HG03159 (cell line): ENCODE data around the gene GSG1L.

Experiments used
- ATAC-seq: cut with Tn5 transposase; IDR thresholded peaks from one replicate; pipeline ENCODE4 v1.9.1; 2021; ENCODE audit warnings: mild to moderate bottlenecking, moderate library complexity; ENCODE audit not compliant: unreplicated experiment

Gene GSG1L

DNA sequence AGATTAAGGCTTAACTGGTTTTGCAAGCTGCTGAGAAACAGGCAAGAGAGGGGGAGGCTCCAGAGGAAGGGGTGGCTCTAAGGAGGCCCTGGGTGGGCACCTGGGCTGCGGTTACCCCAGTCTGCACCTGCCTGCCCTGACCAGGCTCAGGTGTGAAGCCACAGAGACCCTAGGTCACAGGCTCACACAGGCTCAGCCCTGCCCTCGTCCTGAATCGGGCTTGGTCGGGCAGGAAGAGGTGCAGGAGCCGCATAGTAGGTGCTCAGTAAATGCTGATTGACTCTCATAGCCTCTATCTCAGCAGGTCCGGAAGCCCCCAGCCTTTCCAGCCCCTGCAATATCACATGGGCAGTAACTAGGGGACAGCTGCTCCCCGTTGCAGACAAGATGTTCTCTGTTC is 203.4 kb downstream of the GSG1L start:
- ATAC-seq, result no peak

DNA sequence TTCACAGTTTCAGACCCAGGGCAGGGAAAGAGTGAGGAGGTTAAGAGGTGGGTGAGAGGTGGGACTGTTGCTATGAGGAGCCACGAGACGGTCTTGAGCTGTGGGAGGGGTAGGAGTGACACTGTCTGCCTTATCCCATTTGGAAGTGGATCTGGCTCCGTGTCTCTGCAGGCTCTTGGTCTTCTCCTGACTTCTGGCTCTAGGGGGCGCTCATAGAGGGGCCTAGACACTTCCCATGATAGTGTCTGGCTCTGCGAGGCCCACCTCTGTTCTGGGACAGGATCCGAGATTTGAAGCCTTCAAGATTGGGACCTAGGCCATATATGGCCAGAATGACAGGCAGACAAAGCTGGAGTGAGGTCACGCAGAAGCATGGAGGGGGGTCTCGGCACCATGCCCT is 204.5 kb downstream of the GSG1L start:
- ATAC-seq, result no peak

DNA sequence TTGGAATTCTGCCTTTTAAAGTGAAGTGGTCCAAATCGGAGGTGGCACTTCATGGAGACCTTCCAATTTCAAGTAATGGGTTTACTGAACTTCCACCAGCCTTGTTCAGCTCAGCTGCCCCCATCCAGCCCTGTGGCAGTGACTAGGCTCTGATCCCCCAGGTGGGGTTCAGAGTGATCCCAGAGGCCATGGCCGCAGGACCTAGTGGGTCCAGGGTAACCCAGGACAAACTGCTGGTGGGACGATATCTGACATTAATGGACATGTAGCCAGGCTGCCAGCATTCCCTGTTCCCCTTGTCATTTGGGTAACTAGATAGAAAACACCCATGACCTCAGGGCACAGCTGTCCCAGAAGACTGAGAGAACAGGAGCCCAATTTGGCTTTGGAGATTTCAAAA is 209.9 kb downstream of the GSG1L start:
- no peak for ATAC-seq

DNA sequence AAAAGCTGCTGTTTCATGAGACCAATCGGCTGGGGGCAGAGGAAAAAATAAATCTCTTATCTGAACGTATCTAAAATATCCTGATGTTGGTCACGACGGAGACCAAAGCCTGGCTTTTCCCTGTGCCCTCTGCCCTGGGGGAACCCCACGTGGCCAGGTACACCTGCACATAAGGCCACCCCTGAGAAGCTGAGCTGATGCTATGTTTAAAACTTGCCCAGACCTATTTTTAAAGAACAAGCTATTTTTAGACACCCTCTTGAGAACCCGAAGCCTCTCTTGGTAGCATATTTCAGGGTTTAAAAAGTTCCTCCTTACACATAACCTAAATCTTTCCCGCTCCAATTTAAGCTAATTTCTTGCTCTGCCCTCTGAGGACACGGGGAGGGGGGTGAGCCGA is 210.4 kb downstream of the GSG1L start:
- no peak for ATAC-seq

DNA sequence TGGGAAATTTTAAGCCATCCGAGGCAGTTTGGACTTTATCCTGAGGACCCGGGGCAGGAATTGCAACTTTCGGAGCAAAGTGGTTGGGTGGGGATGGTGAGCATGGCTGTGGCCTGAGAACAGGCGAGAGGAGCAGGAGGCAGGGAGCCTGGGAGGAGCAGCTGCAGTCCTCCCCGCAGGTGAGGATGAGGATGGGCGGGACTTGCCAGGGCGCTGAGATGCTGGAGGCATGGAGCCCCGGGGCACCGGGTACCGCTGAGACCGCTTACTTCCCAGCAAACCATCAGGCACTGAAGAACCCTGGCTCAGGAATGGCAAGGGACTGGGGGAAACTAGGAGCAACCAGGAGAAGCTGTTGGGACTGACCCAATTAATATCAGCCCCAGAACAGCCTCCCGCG is 210.8 kb downstream of the GSG1L start:
- ATAC-seq, result no peak

DNA sequence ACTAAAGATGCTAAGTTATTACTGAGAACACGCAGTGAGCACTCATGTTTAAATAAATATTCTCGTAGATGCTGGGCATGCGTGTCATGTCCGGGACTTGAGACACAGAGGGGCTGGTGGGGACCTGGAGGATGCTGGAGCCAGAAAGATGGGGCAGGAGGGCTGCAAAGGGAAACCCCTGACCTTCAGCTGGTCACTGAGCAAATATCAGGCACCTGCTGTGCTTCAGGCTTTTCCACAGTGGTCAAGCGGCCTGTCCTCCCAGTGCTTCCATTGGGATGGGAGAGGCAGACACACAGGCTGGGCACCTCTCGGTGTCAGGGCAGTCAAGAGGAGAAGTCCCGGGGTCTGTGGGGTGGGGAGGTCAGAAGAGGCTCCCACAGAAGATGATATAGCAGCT is 211.4 kb downstream of the GSG1L start:
- no peak for ATAC-seq

DNA sequence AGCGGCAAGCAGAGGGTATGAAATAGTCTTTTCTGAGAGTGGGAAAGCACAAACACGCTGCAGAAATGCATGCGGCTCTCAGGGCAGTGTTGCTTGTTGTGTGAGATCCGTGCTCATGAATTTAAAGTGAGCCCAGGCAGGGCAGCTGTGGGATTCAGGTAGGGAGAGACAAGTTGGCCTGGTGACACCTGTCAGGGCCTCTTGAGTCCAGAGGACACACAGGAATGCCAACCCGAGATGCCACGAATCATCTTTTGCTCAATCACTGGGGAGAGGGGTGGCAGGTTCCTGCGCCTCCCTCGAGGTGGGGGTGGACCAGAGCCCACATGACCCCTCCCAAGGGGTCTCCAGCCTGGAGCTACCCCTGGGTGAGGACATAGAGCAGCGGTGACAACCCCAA is 211.9 kb downstream of the GSG1L start:
- ATAC-seq, result no peak

DNA sequence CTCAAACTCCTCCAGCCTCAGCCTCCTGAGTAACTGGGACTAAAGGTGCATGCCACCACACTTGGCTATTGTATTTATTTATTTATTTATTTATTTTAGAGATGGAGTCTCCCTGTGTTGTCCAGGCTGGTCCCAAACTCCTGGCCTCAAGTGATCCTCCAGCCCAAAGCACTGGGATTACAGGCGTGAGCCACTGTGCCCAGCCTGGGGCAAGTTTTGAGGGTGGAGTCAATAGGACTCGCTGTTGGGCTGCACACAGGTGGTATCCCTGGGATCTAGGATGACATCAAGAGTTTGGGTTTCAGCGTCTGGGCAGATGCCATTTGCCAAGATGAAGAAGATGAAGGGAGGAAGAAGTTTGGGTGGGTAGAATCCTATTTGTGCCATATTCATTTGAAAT is 213.9 kb downstream of the GSG1L start:
- no peak for ATAC-seq

DNA sequence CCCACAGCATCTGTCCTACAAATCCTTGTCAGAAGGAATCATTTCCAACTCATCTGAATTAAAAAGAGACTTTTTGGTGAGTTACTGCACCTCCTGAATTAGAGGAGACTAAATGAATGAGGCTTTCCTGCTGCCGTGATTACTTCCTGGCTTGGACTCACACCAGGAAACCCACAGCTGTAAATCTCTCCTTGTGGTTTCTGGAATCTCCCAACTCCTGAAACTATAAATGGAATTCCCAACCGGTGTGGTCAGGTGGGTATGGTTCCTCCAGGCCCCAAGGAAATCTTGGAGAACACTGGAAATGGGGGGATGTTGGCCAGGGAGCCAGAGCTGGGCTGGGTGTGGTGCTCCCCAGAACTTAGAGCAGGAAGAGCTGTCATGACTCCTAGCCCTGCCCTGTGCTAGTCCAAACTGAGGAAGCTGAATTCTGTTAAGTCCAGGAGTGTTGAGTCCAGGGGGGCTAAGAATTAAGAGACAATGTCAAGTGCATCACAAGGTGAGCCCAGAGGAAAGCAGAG is 216.4 kb downstream of the GSG1L start:
- no peak for ATAC-seq

DNA sequence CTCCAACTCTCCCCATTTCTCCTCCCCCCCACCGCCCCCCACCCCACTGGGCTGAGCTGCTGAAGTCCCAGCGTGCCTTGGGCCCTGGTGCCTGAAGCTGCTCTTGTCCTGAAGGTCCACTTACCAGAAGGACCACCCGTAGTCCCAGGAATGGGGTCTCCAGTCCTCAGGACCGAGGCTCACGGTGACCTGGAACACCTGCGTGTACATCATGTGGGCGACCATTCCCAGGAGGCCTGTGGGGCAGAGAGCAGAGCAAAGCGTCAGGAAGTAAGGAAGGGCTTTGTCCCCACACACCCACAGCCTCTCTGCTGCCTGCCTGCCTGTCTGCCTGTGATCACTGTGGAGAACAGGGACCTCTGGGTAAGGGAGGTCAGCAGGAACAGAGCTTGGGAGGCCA is 218.7 kb downstream of the GSG1L start:
- ATAC-seq, result no peak

DNA sequence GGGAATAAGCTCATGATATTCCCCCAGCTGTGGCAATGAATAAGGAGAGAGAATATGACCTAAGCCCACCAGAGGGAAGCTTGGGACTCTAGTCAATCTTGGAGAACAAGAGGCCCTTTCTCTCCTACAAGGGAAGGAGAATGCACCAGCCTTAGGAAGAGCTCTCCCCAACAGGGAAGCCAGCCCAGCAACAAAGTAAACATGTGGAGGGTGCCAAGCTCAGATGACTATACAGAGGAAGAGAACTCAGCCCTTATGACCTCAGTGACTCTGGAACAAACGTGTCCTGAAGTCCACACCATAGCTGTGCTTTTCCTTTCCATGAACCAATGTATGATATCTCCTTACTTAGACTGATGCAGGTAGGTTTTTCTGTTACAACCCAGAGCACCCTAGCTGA is 219.7 kb downstream of the GSG1L start:
- ATAC-seq, result no peak

DNA sequence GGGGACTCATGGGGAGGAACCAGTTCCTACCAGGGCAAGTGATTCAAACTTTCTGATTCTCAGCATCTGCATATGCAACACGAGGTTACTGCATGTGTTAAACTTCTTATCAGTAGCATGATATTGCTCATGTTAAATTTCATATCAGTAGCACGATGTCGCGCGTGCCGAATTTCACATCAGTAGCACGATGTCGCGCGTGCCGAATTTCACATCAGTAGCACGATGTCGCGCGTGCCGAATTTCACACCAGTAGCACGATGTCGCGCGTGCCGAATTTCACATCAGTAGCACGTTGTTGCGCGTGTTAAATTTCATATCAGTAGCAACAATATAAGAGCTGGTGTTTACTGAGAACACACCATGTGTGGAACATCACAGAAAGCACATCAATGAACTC is 221.6 kb downstream of the GSG1L start:
- ATAC-seq, result no peak

DNA sequence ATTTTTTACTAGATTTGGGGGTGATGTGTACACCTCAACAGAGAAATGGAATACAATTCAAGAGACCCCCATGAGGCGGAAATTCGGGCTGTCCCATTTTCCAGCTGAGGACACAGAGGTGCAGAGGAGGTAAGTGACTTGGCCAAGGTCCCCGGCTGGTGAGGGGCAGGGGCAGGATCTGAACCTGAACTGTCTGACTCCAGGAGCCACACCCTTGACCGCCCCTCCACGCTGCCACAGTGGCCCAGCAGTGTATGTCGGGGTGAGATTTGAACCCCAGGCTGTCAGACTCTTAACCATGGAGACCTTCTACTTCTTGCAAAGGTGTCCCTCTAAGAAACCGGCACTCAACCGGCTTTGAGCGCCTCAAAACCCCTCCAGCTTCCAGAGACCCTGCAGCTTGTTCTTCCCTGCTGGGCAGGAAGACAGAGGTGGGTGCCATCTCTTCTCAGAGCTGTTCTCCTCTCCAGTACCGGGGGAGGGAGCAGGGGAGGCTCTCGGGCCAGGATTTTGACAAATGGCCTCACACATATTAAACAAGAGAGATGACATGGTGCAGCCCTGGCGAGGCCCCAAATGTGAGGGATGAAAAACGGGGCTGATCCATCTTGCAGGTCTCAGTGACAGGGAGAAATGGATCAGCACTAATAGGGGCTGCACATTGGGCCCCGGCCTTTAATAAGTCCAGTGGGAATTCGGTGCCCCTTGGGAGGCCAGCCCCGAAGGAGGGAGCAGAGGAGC is 222.3 kb downstream of the GSG1L start:
- no peak for ATAC-seq

DNA sequence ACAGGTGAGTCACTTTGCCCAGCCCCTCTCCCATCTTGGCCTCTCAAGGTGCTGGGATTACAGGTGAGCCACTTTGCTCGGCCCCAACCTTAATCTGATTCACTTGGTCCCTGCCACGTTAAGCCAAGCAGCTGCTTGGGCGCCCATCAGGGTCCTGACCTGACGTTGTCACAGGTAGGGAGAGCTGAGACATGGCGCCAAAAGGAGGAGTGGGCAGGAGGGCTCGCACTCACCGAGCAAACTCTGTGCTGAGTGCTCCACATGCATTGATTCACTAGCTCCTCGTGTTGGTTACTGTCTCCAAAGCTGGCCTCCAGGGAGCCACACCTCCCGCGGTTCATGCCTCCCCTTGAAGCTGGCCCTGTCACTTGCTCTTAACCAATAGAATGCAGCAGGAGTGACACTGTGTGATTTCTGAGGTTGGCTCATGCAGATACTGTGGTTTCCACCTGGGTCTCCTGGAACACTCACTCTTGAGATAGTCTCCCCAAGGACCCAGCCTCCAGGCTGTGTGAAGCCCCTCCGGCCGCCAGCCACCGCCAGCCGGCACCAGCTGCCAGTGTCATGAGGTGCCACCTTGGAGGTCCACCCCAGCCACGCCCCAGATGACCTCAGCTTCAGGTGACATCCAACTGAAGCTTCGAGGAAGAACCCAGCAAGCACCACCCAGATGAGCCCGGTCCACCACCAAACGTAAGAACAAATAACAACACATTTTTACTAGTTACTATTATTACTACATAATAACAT is 223.0 kb downstream of the GSG1L start:
- no peak for ATAC-seq

DNA sequence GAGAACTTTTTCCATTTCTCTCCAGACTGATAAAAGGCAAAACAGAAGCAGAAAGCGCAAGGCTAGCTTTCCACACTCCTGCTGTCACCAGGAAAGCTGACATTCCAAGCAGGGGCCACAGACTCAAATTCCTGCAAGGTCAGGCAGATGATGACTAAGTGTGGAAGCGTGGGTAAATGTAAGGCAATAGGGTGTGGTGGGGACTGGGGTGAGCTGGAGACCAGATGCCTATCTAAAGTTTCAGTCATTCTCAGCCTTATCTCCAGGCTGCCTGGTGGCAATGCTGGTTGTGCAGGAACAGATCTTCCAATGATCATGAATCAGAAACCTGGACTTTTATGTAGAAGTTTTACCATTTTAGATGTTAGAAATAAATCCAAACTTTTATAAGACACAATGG is 224.1 kb downstream of the GSG1L start:
- no peak for ATAC-seq

DNA sequence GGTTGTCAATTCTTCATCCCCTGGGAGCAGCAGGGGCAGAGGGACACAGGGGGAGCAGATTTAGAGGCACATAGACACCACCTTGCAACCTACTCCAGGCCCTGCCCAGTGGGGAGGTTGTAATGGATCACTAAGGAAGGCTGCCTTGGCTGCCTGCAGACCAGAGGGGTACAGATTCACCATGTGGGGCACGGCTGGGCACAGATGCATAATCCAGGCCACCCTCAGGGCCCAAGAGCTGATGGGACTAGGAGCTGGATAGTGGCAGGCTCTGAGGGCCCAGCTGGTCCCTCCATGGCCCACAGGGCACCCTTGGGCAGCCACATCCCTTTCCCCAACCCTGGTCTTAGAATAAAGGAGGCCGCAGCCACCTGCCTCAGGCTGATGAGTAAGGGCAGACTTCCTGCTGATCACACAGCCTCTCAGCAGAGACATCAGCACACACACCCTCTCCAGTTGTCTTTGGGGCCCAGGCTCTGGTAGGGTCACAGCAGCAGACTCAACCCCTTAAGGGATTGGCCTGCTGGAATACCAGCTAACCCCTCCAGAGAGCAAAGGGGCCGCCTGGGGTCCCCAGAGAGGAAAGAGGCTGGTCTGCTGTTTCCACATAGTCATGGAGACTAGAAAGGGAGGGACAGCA is 224.9 kb downstream of the GSG1L start:
- no peak for ATAC-seq

DNA sequence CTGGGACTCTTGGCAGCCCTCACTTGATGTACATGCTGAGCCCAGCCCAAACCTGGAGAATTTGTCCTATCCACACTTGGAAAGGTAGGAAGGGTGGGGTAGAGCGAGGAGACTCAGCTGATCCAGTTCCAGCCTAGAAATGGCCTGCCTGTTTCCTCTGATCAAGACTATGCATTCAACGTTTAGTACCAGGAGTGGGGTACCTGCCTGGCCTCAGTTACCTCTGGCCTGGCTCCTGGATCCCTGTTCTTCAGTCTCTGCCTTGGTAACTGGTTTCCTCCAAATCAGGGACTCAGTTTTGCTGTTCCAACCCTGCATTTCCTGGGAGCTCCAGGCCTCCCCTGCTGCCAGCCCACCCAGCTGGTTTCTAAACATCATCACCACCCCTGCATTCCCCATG is 233.5 kb downstream of the GSG1L start:
- no peak for ATAC-seq

DNA sequence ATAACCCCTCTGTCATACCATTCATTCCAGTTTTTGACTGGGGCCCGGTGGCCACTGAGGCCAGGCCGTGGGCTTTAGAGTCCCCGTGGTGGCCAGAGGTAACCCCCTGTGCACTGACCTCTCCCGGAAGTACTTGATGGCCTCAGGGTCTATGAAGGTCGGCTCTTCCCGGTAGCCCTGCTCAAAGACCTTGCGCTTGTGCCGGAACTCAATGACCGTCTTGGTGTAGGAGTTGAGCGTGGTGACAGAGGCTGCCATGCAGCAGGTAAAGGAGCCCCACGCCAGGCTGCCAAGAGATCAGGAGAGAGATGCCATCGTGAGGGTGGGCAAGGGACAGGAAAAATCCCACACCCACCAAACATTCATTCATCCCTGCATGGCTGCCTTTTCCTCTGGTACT is 234.8 kb downstream of the GSG1L start:
- no peak for ATAC-seq

DNA sequence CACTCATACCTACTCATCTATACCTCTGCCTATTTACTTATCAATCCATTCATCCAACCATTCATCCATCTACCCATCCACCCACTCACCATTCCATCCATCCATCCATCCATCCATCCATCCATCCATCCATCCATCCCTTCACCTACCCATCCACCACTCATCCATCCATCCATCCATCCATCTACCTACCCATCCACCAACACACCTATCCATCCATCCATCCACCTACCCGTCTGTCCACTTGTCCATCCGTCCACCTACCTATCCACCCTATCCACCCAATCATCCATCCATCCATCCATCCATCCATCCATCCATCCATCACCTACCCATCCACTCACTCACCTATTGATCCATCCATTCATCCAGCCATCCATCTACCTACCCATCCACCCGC is 235.7 kb downstream of the GSG1L start:
- ATAC-seq, result no peak

DNA sequence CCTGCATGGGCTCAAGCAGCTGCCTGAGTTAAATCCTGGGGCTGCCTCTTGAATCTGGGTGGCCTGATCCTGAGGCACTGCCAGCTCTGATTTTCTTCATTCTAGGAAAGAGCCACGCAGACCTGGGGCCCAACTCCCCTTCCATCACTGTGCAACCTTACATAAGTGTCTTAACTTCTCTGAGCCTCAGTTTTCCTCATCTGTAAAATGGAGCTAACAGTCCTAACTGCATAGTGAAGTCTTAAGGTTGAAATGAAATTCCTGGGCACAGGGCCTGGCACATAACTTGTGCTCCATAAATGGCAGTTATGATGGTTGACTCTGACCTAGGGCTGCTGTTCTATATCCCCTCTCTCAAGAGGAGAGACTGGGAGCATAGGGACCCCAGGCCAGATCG is 236.6 kb downstream of the GSG1L start:
- ATAC-seq, result no peak

DNA sequence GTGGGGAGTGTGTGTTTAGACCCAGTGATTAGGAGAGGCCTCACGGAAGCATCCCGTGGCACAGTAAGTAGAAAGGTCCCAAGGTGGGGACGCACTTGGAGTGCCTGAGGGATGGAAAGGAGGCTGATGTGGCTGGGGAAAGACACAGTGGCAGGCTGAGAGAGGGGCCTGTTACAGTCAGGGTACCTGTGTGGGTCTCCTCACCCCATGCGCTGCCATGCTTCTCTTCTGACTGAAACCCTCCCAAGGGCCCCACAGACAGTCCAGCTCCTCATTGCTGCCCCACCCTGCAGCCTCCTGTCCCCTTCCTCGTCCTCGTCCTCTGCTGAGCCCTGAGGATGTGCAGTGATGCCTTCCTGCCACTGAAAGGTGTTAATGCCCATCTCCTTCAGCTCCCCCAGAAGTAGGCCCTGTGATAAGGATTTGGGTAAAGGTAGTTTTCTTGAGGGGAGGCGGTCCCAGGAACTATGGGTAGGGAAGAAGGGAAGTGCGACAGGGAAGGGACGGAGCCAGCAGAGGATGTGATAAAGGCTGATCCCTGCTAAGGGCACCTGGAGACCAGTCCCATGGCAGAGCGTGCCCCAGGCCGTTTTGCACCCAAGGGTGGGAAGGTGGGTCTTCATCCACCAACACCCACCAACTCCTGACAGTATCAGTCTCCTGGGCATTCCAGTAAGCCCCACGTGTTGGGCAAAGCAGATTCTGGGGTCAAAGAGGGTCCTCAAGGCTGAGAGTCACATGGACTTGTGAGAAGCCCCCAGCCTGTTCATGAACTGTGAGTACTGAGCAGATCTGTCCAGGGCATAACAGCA is 237.2 kb downstream of the GSG1L start:
- ATAC-seq, result no peak
